Measurements from ENCODE around the gene REG3A.

REG3A gene

DNA sequence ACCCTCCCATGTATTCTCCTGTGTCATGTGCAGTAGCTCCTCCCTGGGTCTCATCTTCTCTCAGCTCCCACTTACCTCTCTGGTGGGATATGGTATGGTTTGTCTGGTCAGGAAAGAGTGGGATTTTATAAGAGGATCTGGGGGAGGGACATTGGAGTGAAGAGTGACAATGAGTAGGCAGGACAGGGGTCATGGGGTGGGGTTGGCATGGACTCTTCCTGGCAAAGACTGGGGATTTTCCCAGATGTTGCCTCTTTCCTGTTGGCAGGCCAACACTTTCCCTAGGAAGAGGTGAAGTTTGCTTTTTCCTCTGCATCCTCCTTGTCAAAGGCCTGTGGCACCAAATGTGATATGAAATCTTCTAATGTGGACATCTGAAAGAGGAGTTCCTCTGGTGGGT, at the start of gene REG3A:
Gene REG3A, minus strand, starts transcription at position 101 of the 400 bp plus-strand sequence. CDS start 348 bp downstream, outside the sequence.
- Histone ChIP-seq H3K36me3 (replicated peaks; ENCODE audit: low read depth, low read length) (no peaks in the 10 kb centered on the region), H3K27me3 (ENCODE audit: low read depth, low read length) (no peaks in the 10 kb centered on the region), H2AFZ (ENCODE audit: low read depth, low read length) (no peak within 1 kb of the TSS), H3K9ac (ENCODE audit: low read length) (no peak within 1 kb of the TSS), H3K4me2 (ENCODE audit: low read length) (no peak within 1 kb of the TSS), H3K9me3 (ENCODE audit: insufficient read depth, low read length) (no peaks in the 10 kb centered on the region), H3K79me2 (ENCODE audit: low read length) (no peaks in the 10 kb centered on the region), H3K4me3 (ENCODE audit: low read length) (no peak within 1 kb of the TSS), H4K20me1 (ENCODE audit: insufficient read depth, low read length) (no peaks in the 10 kb centered on the region), H3K4me1 (ENCODE audit: low read length) (no peaks in the 10 kb centered on the region), H3K27ac (ENCODE audit: low read length) (no peak within 1 kb of the TSS)
- TF ChIP-seq, protein P1, sequence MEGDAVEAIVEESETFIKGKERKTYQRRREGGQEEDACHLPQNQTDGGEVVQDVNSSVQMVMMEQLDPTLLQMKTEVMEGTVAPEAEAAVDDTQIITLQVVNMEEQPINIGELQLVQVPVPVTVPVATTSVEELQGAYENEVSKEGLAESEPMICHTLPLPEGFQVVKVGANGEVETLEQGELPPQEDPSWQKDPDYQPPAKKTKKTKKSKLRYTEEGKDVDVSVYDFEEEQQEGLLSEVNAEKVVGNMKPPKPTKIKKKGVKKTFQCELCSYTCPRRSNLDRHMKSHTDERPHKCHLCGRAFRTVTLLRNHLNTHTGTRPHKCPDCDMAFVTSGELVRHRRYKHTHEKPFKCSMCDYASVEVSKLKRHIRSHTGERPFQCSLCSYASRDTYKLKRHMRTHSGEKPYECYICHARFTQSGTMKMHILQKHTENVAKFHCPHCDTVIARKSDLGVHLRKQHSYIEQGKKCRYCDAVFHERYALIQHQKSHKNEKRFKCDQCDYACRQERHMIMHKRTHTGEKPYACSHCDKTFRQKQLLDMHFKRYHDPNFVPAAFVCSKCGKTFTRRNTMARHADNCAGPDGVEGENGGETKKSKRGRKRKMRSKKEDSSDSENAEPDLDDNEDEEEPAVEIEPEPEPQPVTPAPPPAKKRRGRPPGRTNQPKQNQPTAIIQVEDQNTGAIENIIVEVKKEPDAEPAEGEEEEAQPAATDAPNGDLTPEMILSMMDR (IDR thresholded peaks at IDR 0.05; ENCODE audit: low read depth, low read length): no peak
- no peak for TF ChIP-seq EZH2phosphoT487 (IDR thresholded peaks at IDR 0.05; ENCODE audit: low read depth)

DNA sequence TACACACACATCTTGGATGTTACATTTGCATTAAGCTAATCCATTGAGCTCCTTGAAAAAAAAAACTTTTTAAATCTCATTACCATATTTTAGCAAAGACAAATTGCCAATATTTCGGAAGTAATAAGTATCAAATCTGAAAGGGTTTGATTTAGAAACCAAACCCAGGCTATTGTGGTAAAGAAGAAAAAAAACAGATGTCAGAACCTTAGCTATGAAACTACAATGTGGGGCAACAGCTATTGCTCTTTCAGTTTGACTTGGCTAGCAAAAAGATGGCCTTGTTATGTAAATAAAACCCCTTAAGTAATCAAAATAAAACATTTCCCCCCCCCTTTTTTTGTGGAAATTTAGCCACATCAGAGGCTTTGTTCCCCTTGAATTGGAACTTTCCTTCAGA, 41.2 kb upstream of the REG3A start:
- Histone ChIP-seq H3K4me1 (ENCODE audit: low read length) (no peaks in the 10 kb centered on the region), H2AFZ (ENCODE audit: low read depth, low read length) (no peak overlapping the region), H3K27me3 (ENCODE audit: low read depth, low read length) (no peaks in the 10 kb centered on the region), H3K79me2 (ENCODE audit: low read length) (no peaks in the 10 kb centered on the region), H3K4me3 (ENCODE audit: low read length) (no peak overlapping the region), H3K9me3 (ENCODE audit: insufficient read depth, low read length) (no peaks in the 10 kb centered on the region), H3K36me3 (replicated peaks; ENCODE audit: low read depth, low read length) (no peaks in the 10 kb centered on the region), H3K4me2 (ENCODE audit: low read length) (no peak overlapping the region), H3K9ac (ENCODE audit: low read length) (no peak overlapping the region), H4K20me1 (ENCODE audit: insufficient read depth, low read length) (no peaks in the 10 kb centered on the region), H3K27ac (ENCODE audit: low read length) (no peak overlapping the region)
- TF ChIP-seq, protein P1 (IDR thresholded peaks at IDR 0.05; ENCODE audit: low read depth, low read length): no peak
- no peak for TF ChIP-seq EZH2phosphoT487 (IDR thresholded peaks at IDR 0.05; ENCODE audit: low read depth)

DNA sequence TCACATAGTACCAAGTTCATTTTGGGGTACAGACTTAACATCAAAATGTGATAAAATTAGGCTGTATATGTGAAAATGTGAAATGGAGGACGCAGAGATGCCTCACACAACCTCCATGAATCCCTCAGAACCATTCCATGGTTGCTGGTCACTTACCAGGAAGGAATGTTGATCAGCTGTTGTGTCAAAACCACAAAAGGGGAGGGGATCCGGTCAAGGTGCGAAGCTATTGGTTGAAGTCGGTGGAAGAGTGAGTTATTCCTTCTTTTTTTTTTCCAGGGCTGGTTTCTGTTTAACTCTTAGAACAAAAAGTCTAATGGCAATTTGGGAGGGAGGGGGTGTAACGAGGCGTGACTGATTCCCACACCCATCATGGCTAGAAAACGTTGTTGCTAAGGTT, 32.3 kb upstream of the REG3A start:
- Histone ChIP-seq H3K9ac (ENCODE audit: low read length) (no peak overlapping the region), H3K4me3 (ENCODE audit: low read length) (no peak overlapping the region), H3K9me3 (ENCODE audit: insufficient read depth, low read length) (no peaks in the 10 kb centered on the region), H3K4me2 (ENCODE audit: low read length) (no peak overlapping the region), H3K36me3 (replicated peaks; ENCODE audit: low read depth, low read length) (no peaks in the 10 kb centered on the region), H3K27me3 (ENCODE audit: low read depth, low read length) (no peaks in the 10 kb centered on the region), H3K4me1 (ENCODE audit: low read length) (no peaks in the 10 kb centered on the region), H3K79me2 (ENCODE audit: low read length) (no peaks in the 10 kb centered on the region), H4K20me1 (ENCODE audit: insufficient read depth, low read length) (no peaks in the 10 kb centered on the region), H3K27ac (ENCODE audit: low read length) (no peak overlapping the region), H2AFZ (ENCODE audit: low read depth, low read length) (no peak overlapping the region)
- TF ChIP-seq EZH2phosphoT487 (IDR thresholded peaks at IDR 0.05; ENCODE audit: low read depth): no peak
- TF ChIP-seq, protein P1 (IDR thresholded peaks at IDR 0.05; ENCODE audit: low read depth, low read length): no peak

DNA sequence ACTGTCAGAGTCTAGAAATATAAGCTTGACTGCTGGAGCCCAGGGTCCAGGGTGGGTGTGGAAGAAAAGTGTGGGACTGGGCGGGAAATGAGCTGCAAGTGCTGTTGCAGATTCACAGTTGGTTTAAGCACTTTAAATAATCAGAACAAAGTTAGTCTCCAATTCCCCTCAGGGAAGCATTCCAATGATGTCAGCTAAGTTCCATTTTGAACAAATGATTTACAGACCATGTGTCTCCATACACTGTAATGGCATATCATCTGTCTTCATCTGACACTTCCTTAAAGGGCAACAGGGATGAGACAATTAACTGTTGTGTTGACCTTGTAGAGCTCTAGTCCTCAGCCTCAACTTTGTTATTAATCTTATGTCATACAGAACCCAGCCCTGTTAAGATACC, 31.5 kb upstream of the REG3A start:
- H3K4me3 ChIP-seq (ENCODE audit: low read length): no peak overlapping the region
- no peaks in the 10 kb centered on the region for H3K79me2 ChIP-seq (ENCODE audit: low read length)
- H2AFZ ChIP-seq (ENCODE audit: low read depth, low read length): no peak overlapping the region
- H3K27ac ChIP-seq (ENCODE audit: low read length): no peak overlapping the region
- H3K4me1 ChIP-seq (ENCODE audit: low read length): no peaks in the 10 kb centered on the region
- H3K9me3 ChIP-seq (ENCODE audit: insufficient read depth, low read length): no peaks in the 10 kb centered on the region
- H3K9ac ChIP-seq (ENCODE audit: low read length): no peak overlapping the region
- no peaks in the 10 kb centered on the region for H3K36me3 ChIP-seq (replicated peaks; ENCODE audit: low read depth, low read length)
- H3K4me2 ChIP-seq (ENCODE audit: low read length): no peak overlapping the region
- no peaks in the 10 kb centered on the region for H3K27me3 ChIP-seq (ENCODE audit: low read depth, low read length)
- H4K20me1 ChIP-seq (ENCODE audit: insufficient read depth, low read length): no peaks in the 10 kb centered on the region
- TF ChIP-seq, protein P1 (IDR thresholded peaks at IDR 0.05; ENCODE audit: low read depth, low read length): no peak
- no peak for TF ChIP-seq EZH2phosphoT487 (IDR thresholded peaks at IDR 0.05; ENCODE audit: low read depth)
